Caco-2 (cell line): Measurements from ENCODE around the gene FAT2. TPM values are rescaled to one million over a fixed set of nuclear protein-coding genes. Genes with fewer than 3 reads are reported as not detected.

ENCODE experiments used
- BruUV-seq: library from RNA; stranded (reverse); fragments of 400-500 nt; replicated peaks from 2 replicates; lab custom pipeline; 2021; lab: Mats Ljungman, UMichigan
- CTCF ChIA-PET: fragments of 300-600 bp; sonication (Branson Sonifier 250); formaldehyde crosslinking; loops from one replicate; lab custom pipeline; 2022; ENCODE audit warnings: antibody characterized with exemption; lab: Charles Lee
- POLR2A ChIA-PET: fragments of 300-600 bp; sonication (Branson Sonifier 250); formaldehyde crosslinking; loops from one replicate; lab custom pipeline; 2022; ENCODE audit warnings: antibody characterized with exemption; lab: Charles Lee
- DNase-seq, 2 experiments: peaks; one replicate each; pipeline versions ENCODE4 v3.0.0 to v3.0.0-alpha.2; 2020 to 2022
- H3K27me3 ChIP-seq: replicated peaks from 2 replicates; pipeline ENCODE4 v1.6.0; 2011; ENCODE audit warnings: low read length; ENCODE audit not compliant: control insufficient read depth, insufficient read depth
- H3K36me3 ChIP-seq: 2 replicates; pipeline ENCODE4 v1.5.1; 2011; ENCODE audit warnings: low read length; ENCODE audit not compliant: control insufficient read depth, insufficient read depth
- H3K4me1 ChIP-seq: fragments of 250-450 bp; sonication (Bioruptor Pico); 2 replicates; pipeline ENCODE4 v1.5.1; 2020; ENCODE audit warnings: mild to moderate bottlenecking
- H3K4me3 ChIP-seq: 2 replicates; pipeline ENCODE4 v1.5.1; 2011; ENCODE audit warnings: low read depth, mild to moderate bottlenecking, control low read depth, low read length
- H3K9me3 ChIP-seq: fragments of 250-450 bp; sonication (Bioruptor Pico); 2 replicates; pipeline ENCODE4 v1.5.1; 2020; ENCODE audit warnings: mild to moderate bottlenecking, moderate library complexity
- H3K27ac Mint-ChIP-seq: one replicate; pipeline ENCODE4 v1.8.0; 2022; ENCODE audit warnings: mixed read lengths; ENCODE audit not compliant: unreplicated experiment
- H3K27me3 Mint-ChIP-seq: one replicate; pipeline ENCODE4 v1.8.0; 2022; ENCODE audit warnings: mixed read lengths; ENCODE audit not compliant: insufficient read depth, unreplicated experiment
- H3K36me3 Mint-ChIP-seq: one replicate; pipeline ENCODE4 v1.8.0; 2022; ENCODE audit warnings: mild to moderate bottlenecking, mixed read lengths; ENCODE audit not compliant: insufficient read depth, unreplicated experiment
- H3K4me1 Mint-ChIP-seq: one replicate; pipeline ENCODE4 v1.8.0; 2022; ENCODE audit warnings: low read depth, mixed read lengths; ENCODE audit not compliant: unreplicated experiment
- H3K4me3 Mint-ChIP-seq: one replicate; pipeline ENCODE4 v1.8.0; 2022; ENCODE audit warnings: mild to moderate bottlenecking, moderate library complexity, mixed read lengths; ENCODE audit not compliant: unreplicated experiment
- H3K9me3 Mint-ChIP-seq: one replicate; pipeline ENCODE4 v1.8.0; 2022; ENCODE audit warnings: mixed read lengths; ENCODE audit not compliant: unreplicated experiment
- CTCF ChIP-seq, 2 experiments: fragments of 200-600 bp in 1 of 2; IDR thresholded peaks; 1 replicate in 1 of 2; 2 replicates in 1 of 2; pipeline versions ENCODE4 v1.5.1 to v1.8.0; 2011 to 2022; ENCODE audit warnings: antibody characterized with exemption in 1 of 2, control low read depth in 1 of 2, inconsistent platforms in 1 of 2, low read depth in 1 of 2, low read length in 1 of 2, mild to moderate bottlenecking in 1 of 2, moderate library complexity in 1 of 2; ENCODE audit not compliant: insufficient read depth in 1 of 2, severe bottlenecking in 1 of 2, unreplicated experiment in 1 of 2
- intact Hi-C: fragments of 100-400 bp; cut with micrococcal nuclease; formaldehyde crosslinking; loops from one replicate; pipeline ENCODE4 v1.10.0; 2022; ENCODE audit not compliant: unreplicated experiment
- total RNA-seq: library from RNA; stranded (reverse); gene quantifications from 2 replicates; pipeline ENCODE4 v1.2.3, GENCODE V29; 2022

Gene FAT2
- total RNA-seq, 1 experiment from 2014 or later, result 0.32 TPM

GRCh38 chr5:151584057-151584937 lies 6.8 kb downstream of the FAT2 start:
- no peak for DNase-seq
- H3K4me1 ChIP-seq, result no peaks in the 10 kb centered on the region

GRCh38 chr5:151581812-151582583 lies 9.1 kb downstream of the FAT2 start:
- no TSS peak for BruUV-seq

More at GRCh38 chr5:151584057-151584937, 6.8 kb downstream of the FAT2 start:
- ChIA-PET POLR2A (interaction anchor here (0.7 kb wide), 1 partner anchor 1338 kb away, joined by 4 read pairs; no protein-coding TSS in a partner anchor), CTCF (interaction anchor here (1.8 kb wide), 1 partner anchor 68 kb away, joined by 4 read pairs; no protein-coding TSS in a partner anchor)
- Histone ChIP-seq H3K4me3 (no peak overlapping the region), H3K36me3 (no peaks in the 10 kb centered on the region; the same call in 1 of the 2 replicates), H3K9me3 (no peaks in the 10 kb centered on the region), H3K27me3 (no peaks in the 10 kb centered on the region)
- Mint-ChIP-seq H3K4me1 (no peaks in the 10 kb centered on the region), H3K9me3 (no peaks in the 10 kb centered on the region), H3K36me3 (no peaks in the 10 kb centered on the region), H3K27me3 (no peaks in the 10 kb centered on the region), H3K4me3 (no peak overlapping the region), H3K27ac (no peak overlapping the region)
- intact Hi-C loops, result no loop called here
- TF ChIP-seq CTCF (IDR thresholded peaks at IDR 0.05; ENCODE audit: insufficient read depth in 1 of 2, low read depth in 1 of 2, low read length in 1 of 2, severe bottlenecking in 1 of 2, unreplicated experiment in 1 of 2), result no peak
- no TSS peak for BruUV-seq

More at GRCh38 chr5:151581812-151582583, 9.1 kb downstream of the FAT2 start:
- ChIA-PET CTCF (no interaction called here), POLR2A (no interaction called here)
- Histone ChIP-seq H3K9me3 (no peaks in the 10 kb centered on the region), H3K4me1 (no peaks in the 10 kb centered on the region), H3K36me3 (no peaks in the 10 kb centered on the region), H3K4me3 (no peak overlapping the region), H3K27me3 (no peaks in the 10 kb centered on the region)
- no peak for TF ChIP-seq CTCF (IDR thresholded peaks at IDR 0.05; ENCODE audit: insufficient read depth in 1 of 2, low read depth in 1 of 2, low read length in 1 of 2, severe bottlenecking in 1 of 2, unreplicated experiment in 1 of 2)
- no peak overlapping the region for H3K27ac Mint-ChIP-seq
- no peak for DNase-seq
- no peak overlapping the region for H3K4me3 Mint-ChIP-seq
- H3K4me1 Mint-ChIP-seq, result no peaks in the 10 kb centered on the region
- H3K9me3 Mint-ChIP-seq, result no peaks in the 10 kb centered on the region
- H3K27me3 Mint-ChIP-seq, result peaks cover 3% of the 10 kb centered on the region
- intact Hi-C loops, result no loop called here
- H3K36me3 Mint-ChIP-seq, result no peaks in the 10 kb centered on the region
